Breast epithelium (tissue), 3 donors: ENCODE measurements around the gene ALDH18A1.
A peak's percentile ranks its signal among the peaks of the same experiment; 100 is the strongest.

Experiments
- POLR2A ChIP-seq: fragments of 450-650 bp; IDR thresholded peaks from one replicate; pipeline ENCODE4 v1.6.1; 2016; ENCODE audit warnings: antibody characterized with exemption, mild to moderate bottlenecking, moderate library complexity
- POLR2AphosphoS5 ChIP-seq, 3 donors: sonication (generic); formaldehyde crosslinking; IDR thresholded peaks; one replicate each; pipeline ENCODE4 v1.6.1; 2017; ENCODE audit warnings: antibody characterized with exemption in 3 of 3
- TF ChIP-seq, protein P1 (sequence below), 3 donors: fragments of 450-650 bp; IDR thresholded peaks; one replicate each; pipeline ENCODE4 v1.5.1; 2016 to 2017; ENCODE audit warnings: antibody characterized with exemption in 3 of 3, mild to moderate bottlenecking in 3 of 3, moderate library complexity in 3 of 3

GRCh38 chr10:95693668-95694534 lies 37.4 kb upstream of the ALDH18A1 start, which contains the start of gene TCTN3:
- TF ChIP-seq, protein P1, sequence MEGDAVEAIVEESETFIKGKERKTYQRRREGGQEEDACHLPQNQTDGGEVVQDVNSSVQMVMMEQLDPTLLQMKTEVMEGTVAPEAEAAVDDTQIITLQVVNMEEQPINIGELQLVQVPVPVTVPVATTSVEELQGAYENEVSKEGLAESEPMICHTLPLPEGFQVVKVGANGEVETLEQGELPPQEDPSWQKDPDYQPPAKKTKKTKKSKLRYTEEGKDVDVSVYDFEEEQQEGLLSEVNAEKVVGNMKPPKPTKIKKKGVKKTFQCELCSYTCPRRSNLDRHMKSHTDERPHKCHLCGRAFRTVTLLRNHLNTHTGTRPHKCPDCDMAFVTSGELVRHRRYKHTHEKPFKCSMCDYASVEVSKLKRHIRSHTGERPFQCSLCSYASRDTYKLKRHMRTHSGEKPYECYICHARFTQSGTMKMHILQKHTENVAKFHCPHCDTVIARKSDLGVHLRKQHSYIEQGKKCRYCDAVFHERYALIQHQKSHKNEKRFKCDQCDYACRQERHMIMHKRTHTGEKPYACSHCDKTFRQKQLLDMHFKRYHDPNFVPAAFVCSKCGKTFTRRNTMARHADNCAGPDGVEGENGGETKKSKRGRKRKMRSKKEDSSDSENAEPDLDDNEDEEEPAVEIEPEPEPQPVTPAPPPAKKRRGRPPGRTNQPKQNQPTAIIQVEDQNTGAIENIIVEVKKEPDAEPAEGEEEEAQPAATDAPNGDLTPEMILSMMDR (IDR thresholded peaks at IDR 0.05): peak; percentile 99 to 100 (median 99)
- peak; percentile 52 for TF ChIP-seq POLR2A
- TF ChIP-seq POLR2AphosphoS5 (IDR thresholded peaks at IDR 0.05): peak; percentile 73 to 90 (median 82)
